Right forelimb (tissue), 1 donor: Measurements from ENCODE around the gene DPP10.
"Not testable (repeated sequence)": the region's sequence is repeated elsewhere in the genome, so short reads cannot be mapped to it uniquely, and the experiment has no call there.

Experiments used
- DNase-seq: peaks from one replicate; pipeline ENCODE4 v3.0.0-alpha.2; 2018

DPP10 gene

GRCh38 chr2:115305712-115306111 is 863.3 kb downstream of the DPP10 start:
- no peak for DNase-seq

DNA sequence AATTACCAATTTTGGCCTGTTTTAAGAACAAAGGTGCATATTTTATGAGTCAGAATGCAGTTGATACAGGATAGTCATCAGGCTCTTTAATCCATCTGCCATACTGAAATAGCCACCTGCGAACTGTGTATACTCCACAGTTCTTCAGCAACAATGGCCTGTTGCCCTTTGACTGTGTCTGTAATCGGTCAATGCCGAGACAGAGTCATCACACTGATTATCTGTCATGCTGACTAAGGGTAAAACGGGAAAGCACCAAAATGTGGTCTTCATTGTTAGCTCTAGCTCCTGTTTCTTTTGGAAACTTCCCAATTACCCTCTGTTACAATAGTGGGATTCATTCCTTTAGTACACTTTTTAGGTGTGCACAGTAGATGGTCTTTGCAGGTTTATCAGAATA is 871.7 kb downstream of the DPP10 start:
- DNase-seq, result no peak

GRCh38 chr2:115327061-115327460 is 884.6 kb downstream of the DPP10 start:
- no peak for DNase-seq

GRCh38 chr2:115359550-115359949 is 917.1 kb downstream of the DPP10 start:
- no peak for DNase-seq

GRCh38 chr2:115364093-115364492 is 921.7 kb downstream of the DPP10 start:
- no peak for DNase-seq

DNA sequence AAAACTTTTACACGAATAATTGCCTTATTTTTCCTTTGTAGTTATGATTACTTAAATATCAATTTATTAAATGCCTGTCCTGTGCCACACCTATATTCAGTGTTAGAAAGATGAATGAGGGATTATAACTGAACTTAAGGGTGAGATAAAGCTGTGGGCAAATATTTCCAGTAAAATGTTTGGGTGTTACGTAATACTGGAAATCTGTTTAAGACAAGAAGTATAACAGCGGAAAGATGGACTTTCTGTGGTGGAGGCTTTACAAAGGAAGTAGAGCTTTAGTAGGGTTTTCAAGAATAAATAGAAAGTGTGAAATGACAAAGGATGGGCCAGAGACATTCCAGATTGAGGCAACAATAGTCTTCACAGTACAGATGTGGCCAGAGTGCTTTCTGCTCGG is 927.0 kb downstream of the DPP10 start:
- no peak for DNase-seq

GRCh38 chr2:115374981-115375380 is 932.5 kb downstream of the DPP10 start:
- no peak for DNase-seq

GRCh38 chr2:115384399-115384798 is 942.0 kb downstream of the DPP10 start:
- DNase-seq, result no peak

DNA sequence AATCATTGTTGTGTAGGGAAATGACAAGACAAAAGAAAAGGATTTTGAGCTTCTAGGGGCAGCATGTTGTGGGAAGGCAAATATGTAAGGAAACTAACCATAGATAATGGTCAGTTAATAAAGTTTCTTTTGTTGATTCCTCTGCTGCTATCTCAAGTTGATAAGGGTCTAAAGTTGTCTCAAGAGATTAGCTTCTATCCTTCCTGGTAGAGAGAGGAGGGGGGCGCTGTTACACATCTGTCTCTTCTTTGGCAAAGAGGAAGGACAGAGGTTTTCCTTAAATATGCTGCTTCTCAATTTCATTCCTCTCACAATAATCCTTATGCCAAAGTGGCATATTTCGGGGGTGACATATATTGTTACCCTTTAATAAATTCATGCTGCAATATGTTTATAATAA is 944.0 kb downstream of the DPP10 start:
- no peak for DNase-seq

GRCh38 chr2:115389024-115389423 is 946.6 kb downstream of the DPP10 start:
- no peak for DNase-seq

- no peak for DNase-seq
Observed at GRCh38 chr2:115389898-115390565, 947.6 kb downstream of the DPP10 start.

- DNase-seq, result no peak
Observed at GRCh38 chr2:115396579-115396978, 954.1 kb downstream of the DPP10 start.

- DNase-seq, result no peak
Observed at GRCh38 chr2:115400940-115401339, 958.5 kb downstream of the DPP10 start.

DNA sequence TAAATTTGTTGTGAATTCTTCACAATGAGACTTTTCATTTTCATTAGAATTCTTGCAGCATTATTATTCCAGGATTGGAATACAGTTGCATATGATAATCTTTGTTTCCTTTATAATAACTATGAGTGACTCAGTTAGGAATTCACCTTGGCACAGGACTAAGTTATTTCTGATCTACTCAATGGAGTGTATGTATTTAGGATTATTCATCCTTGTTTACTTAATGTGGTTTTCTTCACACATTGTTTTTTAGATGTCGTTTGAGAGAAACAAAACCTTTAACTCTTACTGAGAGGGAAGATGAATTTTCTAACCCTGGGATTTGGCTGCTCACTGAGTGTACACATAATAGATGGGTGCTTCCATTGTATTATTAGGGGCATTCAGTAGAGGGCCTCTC is 970.1 kb downstream of the DPP10 start:
- DNase-seq, result no peak

DNA sequence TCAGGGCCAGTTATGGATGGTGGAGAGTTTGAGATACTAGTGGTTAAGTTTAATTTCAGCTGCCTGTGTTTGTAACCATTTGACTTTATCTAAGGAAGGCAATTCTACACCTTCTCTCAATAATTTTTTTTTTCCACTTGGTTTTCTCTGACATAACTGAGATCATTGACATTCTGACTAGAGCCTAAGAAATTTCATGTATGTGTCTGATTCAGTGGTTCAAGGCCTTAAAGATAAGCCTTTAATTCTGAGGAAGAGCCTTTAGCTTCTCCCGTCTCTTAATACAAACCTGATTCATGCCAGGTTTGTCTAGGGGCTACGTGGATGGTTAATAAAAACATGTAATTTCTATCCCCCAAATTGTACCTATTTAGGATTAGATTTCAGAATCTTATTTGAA is 971.4 kb downstream of the DPP10 start:
- no peak for DNase-seq

DNA sequence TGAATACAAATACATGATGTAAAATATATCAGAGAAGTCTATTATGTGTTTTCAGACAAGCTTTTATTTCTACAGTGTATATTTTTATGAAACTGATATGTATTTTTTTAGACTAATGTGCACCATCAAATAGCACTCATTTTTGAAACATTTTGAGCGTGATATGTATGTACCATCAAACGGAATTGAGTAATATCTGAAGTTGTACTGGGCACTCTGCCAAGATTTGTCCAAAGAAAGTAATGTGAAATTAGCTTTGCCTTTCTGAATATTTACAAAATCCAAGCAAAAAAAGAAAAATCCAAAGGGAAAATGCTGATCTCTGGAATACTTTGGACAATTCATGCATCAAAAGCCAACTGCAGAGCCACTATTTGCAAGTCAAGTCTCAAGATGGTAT is 972.0 kb downstream of the DPP10 start:
- no peak for DNase-seq

DNA sequence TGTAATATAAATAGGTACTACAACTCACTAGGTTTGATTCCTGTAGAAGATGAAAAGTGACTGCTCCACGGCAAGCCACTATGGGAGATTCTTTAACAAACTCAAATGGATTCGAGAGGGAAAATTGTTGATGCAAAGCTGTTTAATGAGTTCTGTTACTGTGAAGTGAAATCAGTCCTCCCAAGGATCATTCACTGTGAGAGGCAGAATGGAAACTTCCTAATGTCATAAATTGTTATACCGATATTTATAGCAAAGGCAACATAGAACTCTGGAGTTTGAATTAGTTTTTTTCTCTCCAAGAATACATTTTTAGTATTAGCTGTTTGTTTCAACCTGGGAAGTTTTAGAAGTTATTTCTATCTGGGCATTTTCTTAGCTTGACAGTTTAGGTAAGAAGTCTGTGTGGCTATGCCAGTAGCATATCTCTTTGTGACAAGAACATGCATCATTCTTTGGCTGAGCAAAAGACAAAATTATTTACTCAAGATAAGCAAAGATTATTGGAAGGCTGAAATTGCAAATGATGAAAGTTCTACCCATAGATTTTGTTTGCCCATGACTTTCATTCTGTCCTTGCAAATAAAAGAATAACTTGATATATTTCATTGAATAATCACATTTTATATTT is 979.7 kb downstream of the DPP10 start:
- DNase-seq, result no peak

DNA sequence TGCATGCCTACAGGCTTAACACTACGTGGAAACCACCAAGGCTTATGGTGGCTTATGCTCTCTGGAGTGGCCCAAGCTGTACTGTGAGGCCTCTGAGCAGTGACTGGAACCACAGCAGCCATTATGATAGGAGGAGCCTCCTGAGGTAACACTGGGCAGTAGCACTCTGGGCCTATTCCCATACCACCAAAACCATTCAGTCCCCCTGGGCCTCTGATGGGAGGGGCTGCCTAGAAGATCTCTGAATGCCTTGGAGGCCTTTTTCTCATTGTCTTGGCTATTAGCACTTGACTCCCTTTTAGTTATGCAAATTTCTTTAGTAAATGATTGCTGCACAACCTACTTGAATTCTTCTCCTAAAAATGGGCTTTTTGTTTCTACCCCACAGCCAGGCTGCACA is 985.0 kb downstream of the DPP10 start:
- no peak for DNase-seq

- DNase-seq, result not testable (repeated sequence)
Observed at GRCh38 chr2:115440746-115441145, 998.3 kb downstream of the DPP10 start.

DNA sequence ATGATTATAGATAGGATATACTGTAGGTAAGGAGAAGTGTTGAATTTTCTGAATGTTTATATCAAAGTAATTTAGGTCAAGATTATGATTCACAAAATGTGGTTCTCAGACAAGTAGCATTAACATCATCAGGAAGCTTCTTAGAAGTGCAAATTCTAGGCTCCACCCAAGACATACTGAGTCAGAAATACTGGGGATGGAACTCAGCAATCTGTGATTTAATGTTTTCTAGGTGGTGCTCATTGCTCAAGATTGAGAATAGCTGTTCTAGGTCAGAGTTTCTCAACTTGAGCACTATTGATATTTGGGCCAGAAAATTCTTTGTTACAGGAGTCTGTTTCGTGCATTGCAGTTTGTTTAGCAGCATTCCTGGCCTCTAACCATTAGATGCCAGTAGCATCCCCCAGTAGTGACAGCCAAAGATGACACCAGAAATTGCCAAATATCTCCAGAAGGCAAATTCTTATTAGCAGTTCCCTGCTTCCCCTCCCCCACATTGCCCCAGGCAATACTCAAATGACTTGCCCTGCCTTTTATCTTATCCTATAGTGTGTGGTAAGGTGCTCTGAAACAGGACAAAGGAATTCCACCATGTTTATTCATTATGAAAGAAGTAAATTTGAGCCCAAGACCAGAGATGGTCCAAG is 1001.2 kb downstream of the DPP10 start:
- DNase-seq, result no peak

DNA sequence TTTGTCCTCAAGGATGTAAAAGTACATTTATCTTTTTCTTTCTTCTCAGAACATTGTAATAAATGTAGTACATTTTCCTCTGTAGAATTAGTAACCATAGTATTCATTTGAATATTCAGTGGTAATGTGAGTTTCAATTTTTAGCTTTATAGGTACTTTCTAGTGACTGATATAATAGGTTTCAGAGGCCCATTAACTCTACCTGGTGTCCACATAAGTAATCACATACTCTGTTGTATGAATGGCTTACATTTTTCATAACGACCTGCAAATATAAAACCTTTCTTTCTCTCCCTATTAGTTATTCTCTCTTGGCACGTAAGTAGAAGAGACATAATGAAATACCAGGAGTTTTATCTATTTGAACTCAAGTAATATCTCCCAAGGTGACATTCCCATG is 1017.6 kb downstream of the DPP10 start:
- no peak for DNase-seq

- DNase-seq, result no peak
Observed at GRCh38 chr2:115480741-115481140, 1038.3 kb downstream of the DPP10 start.

DNA sequence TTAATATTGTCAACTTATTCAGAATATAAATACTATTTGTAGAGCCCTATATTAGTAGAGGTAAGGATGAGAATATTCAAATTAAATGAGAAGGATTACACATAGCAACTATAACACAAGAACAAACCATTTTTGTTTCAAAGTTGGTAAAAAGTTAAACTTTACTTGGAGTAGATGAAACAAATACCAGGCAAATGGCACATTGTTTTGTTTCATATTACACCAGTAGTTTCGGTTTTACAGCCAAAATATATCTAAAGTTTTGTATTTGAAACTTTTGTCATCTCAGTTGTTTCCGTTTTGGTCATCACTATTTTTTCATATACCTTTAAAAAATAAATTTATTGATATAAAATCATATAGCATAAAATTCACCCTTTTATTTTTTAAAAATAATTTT is 1039.4 kb downstream of the DPP10 start:
- no peak for DNase-seq

GRCh38 chr2:115483666-115484065 is 1041.2 kb downstream of the DPP10 start:
- no peak for DNase-seq

DNA sequence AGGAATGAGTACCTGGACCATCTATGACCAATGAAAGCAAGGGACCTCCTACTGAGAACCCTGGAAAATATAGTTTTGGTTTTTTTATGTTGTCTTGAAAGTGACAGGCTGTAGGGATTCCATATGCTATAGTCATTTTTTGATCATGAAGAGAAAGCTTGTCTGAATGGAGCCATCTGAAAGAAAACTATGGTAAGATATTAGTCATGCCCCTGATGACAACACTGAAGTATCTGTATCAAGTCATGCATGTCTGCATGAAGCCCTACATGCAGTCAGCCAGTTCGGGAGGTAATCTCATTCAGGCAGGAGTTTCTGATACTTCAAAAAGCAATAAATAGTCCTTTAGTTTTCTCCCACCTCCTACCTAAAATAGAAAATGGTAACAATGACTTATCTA is 1042.0 kb downstream of the DPP10 start:
- DNase-seq, result no peak
